OCI-M2 (cell line): Measurements from ENCODE around the gene SLC20A1.
"Not testable (repeated sequence)": the region's sequence is repeated elsewhere in the genome, so short reads cannot be mapped to it uniquely, and the experiment has no call there.

Experiments
- DNase-seq: peaks from one replicate; lab custom pipeline; 2025; ENCODE audit not compliant: unreplicated experiment; lab: John Stamatoyannopoulos, UW

Gene SLC20A1

DNA sequence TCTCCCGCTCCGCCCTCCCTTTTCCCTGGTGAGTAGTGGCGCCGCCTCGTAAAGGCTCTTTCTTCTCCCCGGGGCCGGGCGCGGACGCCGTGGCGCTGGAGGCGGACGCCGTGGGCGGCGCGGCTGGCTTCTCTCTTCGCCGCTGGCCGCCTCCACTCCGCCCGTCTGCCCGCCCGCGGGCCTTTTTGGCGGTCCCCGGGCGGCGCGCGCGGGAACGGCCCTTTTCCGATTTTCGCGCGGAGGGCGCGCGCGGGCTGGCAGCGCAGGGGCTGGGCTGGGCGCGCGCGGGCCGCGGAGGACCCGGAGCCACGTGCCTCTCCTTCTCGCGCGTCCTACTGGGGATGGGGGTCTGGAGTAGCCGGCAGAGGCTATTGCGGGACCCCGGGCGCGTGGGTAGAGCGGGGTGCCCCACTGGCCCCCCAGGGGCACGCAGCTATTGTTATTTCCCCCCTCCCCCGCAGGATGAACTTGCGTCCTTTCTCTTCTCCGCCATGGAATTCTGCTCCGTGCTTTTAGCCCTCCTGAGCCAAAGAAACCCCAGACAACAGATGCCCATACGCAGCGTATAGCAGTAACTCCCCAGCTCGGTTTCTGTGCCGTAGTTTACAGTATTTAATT is 472 bp downstream of the SLC20A1 start:
- no peak for DNase-seq

GRCh38 chr2:112646791-112647689 is 1.3 kb downstream of the SLC20A1 start:
- no peak for DNase-seq

- no peak for DNase-seq
Measured at GRCh38 chr2:112648081-112648480, 2.3 kb downstream of the SLC20A1 start.

DNA sequence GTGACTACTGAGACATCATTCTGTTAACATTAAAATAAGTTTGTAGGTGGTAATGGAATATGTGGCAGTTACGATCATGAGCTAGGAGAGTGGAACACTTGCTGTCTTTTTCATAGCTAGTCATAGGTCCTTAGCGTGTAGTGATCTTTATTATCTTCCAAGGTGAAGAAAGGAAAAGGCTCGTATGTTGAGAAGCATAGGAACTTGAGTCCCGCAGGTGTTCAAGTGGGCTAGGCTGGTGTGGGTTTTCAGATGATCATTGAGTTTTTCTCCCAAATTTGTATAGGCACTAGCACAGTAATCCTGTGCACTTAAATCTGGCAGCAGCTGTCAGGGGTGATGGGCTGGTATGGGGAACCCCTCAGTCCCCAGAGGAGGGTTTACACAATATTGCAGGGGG is 10.9 kb downstream of the SLC20A1 start:
- DNase-seq, result no peak

DNA sequence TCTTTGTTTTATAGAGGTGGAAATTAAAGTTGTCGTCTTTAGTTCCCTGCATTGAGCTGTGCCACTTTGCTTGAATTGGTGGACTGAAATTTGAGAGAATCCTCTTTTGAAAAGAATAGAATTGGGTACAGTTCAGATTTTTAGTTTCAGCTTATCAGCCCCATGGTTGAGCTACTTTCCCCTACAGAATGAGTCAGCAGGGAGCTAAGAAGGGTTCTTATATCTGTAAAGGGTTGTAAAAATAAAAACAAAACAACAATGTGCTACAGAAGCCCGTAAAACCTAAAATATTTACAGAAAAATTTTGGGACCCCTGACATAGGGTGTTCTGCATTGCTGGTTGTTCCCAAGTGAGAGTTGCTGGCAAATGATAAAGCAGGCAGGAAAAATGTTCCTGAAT is 12.6 kb downstream of the SLC20A1 start:
- no peak for DNase-seq

DNA sequence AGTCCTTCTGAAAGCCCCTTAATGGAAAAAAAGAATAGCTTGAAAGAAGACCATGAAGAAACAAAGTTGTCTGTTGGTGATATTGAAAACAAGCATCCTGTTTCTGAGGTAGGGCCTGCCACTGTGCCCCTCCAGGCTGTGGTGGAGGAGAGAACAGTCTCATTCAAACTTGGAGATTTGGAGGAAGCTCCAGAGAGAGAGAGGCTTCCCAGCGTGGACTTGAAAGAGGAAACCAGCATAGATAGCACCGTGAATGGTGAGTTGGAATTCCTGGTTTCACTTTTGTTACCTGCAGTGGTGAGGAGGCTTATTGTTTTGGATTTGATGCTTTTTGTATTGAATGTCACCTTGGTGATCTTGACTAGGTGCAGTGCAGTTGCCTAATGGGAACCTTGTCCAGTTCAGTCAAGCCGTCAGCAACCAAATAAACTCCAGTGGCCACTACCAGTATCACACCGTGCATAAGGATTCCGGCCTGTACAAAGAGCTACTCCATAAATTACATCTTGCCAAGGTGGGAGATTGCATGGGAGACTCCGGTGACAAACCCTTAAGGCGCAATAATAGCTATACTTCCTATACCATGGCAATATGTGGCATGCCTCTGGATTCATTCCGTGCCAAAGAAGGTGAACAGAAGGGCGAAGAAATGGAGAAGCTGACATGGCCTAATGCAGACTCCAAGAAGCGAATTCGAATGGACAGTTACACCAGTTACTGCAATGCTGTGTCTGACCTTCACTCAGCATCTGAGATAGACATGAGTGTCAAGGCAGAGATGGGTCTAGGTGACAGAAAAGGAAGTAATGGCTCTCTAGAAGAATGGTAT is 13.3 kb downstream of the SLC20A1 start:
- no peak for DNase-seq

DNA sequence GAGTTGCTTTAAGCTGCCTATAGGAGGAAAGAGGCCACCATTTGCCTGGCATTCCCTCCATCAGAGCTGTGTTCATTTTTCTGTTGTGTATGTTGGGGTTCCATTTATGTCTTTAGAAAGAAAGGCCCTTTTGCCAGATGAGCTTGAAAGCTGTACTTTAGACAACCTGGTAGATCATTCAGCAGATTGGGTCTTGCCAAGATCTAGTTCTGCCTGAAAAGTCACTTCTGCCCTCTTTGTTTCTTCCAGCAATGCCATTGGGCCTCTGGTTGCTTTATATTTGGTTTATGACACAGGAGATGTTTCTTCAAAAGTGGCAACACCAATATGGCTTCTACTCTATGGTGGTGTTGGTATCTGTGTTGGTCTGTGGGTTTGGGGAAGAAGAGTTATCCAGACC is 14.4 kb downstream of the SLC20A1 start:
- no peak for DNase-seq

DNA sequence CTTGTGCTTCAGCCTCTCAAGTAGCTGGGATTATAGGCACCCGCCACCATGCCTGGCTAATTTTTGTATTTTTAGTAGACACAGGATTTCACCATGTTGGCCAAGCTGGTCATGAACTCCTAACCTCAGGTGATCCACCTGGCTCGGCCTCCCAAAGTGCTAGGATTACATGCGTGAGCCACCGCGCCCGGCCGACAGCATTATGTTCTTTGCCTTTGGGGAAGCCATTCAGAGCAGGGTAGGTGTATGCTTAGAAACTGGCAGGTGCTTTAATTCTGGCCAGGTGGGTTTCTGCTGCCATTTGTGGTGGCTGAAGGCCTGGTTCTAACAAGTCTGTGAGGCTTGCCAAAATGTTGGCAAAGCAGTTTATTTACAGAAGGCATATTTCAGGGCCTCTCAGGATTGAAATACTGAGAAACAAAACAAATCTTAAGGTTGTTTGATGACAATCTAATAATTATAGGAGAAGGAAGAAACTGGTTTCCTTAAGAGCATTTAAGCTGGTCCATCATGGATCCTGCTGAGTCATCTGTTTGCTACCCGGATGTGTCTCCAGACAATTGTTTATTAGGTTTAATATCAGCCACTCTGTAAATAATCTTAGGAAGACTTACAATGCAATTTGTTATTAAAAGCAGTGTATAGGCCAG is 16.0 kb downstream of the SLC20A1 start:
- DNase-seq, result no peak

DNA sequence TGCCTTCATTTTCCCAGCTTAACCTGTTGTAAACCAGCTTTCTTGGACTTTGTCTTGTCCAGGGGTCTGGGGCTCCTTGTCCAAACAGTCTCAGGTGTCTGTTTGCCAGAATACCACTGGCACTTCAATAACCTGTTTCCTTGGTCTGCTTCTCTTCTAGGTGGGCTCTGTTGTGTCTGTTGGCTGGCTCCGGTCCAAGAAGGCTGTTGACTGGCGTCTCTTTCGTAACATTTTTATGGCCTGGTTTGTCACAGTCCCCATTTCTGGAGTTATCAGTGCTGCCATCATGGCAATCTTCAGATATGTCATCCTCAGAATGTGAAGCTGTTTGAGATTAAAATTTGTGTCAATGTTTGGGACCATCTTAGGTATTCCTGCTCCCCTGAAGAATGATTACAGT is 17.0 kb downstream of the SLC20A1 start:
- DNase-seq, result no peak

- no peak for DNase-seq
Measured at GRCh38 chr2:112664689-112665088, 18.9 kb downstream of the SLC20A1 start.

DNA sequence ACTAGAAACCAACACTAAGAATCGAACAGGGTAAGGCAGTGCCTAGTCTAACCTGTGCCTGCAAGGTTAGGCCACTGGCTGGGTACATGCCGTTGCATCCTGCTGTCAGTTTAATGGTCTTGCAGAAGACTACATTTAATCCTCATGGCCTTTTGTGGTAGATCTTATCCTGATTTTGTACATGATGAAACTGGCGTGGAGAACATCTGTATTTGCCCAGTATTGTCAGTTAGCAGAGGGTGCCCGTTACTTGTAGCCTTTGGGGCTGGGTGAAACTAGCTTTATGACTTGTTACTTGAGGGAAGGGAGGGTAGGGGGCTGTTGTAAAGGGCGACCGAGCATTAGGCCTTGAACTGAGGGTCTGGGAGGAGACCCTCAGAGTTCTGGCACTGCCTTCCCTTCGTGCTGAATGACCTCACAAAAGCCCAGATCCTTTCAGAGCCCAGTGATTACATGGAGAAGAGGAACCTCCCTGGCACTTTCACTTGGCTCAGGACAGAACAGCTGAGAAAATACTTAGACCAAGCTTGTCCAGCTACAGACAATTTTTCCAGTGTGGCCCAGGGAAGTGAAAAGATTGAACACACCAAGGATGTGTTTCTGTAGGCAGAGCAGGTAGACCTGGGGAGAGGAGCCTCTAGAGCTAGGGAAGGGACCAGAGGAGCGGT is 19.5 kb downstream of the SLC20A1 start:
- no peak for DNase-seq

GRCh38 chr2:112666761-112667122 is 21.0 kb downstream of the SLC20A1 start:
- no peak for DNase-seq

GRCh38 chr2:112667540-112667939 is 21.8 kb downstream of the SLC20A1 start:
- DNase-seq, result not testable (repeated sequence)

DNA sequence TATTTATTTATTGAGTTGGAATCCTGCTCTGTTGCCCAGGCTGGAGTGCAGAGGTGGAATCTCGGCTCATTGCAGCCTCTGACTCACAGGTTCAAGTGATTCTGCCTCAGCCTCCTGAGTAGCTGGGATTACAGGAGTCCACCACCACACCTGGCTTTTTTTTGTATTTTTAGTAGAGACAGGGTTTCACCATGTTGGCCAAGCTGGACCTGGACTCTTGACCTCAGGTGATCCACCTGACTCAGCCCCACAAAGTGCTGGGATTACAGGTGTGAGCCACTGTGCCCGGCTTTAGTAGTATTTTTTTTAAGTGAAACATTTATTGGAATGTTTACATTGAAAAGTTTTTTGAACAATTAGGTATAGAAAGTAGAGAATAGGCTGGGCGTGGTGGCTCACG is 23.9 kb downstream of the SLC20A1 start:
- no peak for DNase-seq

DNA sequence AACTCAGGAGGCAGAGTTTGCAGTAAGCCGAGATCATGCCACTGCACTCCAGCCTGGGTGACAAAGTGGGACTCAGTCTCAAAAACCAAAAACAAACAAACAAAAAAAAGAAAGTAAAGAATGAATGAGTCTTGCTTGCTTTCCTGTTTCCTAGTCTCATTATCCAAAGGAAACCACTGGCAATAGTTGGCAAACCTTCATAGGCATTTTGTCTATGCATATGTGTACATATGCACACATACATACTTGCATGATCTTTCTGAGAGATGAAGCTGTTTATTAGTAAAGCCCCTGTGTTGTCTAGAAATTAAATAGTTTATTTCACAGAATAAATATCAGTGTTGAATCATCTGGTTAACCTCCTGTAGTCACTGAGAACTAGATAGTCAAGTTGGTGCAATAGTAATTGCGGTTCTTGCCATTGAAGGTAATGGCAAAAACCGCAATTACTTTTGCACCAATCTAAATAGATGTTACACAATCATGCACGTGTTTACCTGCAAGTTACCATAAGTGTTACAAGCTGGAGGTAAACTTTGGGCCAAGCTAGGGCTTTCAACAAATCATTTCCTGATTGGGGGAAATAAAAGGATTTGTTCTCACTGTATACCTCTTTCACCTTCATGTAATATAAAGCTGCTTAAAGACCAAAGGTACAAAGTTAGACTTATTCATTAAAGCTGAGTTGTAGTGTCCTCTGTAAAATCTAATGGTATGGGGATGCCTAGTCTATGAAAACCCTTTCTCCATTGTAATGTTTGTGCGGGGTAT is 24.7 kb downstream of the SLC20A1 start:
- DNase-seq, result no peak

- DNase-seq, result no peak
Measured at GRCh38 chr2:112671801-112672200, 26.1 kb downstream of the SLC20A1 start.

DNA sequence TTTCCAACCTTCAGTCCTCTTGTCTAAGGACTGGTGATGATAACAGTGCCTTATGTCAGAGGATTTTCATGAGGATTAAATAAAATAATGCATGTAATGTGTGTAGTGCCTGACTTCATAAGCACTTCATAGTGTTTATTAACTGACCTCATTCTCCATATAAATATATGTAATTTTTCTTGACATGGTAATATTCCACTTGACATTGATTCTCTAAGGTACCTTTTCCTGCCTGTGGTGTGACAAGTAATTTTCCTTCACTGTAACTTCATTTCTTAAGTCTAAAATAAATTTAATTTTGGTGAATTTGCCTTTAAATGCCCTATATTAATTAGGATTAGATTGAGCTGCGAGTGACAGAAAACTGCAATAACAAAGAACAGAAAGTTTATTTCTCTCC is 27.3 kb downstream of the SLC20A1 start:
- DNase-seq, result no peak

- no peak for DNase-seq
Measured at GRCh38 chr2:112674229-112674628, 28.5 kb downstream of the SLC20A1 start.

DNA sequence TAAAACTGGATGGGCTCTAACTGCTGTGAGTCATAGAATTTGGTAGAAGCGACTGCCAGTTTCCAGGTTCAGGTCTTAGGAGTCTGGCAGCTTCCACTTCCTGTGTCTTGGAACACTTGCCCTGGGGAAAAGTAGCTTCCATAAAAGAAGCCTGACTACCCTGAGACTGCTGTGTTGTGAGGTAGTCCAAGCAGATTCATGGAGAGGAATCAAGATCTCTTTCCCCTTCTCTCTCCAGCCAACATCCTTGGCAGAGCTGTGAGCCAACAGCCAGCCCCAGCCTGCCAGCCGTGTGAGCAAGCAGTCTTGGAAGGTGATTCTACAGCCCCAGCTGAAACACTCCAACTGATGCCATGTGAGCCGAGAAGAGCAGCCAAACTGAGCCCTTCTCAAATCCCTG is 33.7 kb downstream of the SLC20A1 start:
- no peak for DNase-seq

- DNase-seq, result no peak
Measured at GRCh38 chr2:112680666-112681101, 34.9 kb downstream of the SLC20A1 start.
